NCI-H146 treated with DMSO at 0.1 percent for 48 hours (cell line): ENCODE measurements around the gene SSBP1.
"Not testable (repeated sequence)": the region's sequence is repeated elsewhere in the genome, so short reads cannot be mapped to it uniquely, and the experiment has no call there.

Experiments used
- DNase-seq: peaks from one replicate; lab custom pipeline; 2025; ENCODE audit not compliant: unreplicated experiment; lab: John Stamatoyannopoulos, UW

The SSBP1 gene

GRCh38 chr7:141709318-141709717 lies 28.8 kb upstream of the SSBP1 start:
- DNase-seq: peak; percentile 48

DNA sequence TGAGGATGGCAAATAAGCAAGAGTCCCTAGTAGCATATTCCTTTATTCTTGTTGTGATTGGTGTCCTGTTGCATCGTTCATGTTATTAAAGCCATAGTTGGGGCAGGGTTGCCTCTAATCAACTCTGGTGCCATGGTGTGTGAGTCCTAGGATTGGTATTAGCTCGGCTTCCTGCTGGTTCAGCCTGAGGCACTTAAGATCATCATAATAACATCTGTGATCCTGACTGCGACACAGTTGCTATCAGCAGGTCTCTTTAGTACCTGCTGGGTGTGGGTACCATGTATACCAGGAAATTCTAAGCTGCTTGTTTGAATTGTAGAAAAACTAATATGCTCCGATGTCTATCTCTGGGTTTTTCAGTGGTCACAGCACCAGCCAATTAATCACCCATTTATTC lies 28.4 kb upstream of the SSBP1 start:
- DNase-seq: peak; percentile 89

DNA sequence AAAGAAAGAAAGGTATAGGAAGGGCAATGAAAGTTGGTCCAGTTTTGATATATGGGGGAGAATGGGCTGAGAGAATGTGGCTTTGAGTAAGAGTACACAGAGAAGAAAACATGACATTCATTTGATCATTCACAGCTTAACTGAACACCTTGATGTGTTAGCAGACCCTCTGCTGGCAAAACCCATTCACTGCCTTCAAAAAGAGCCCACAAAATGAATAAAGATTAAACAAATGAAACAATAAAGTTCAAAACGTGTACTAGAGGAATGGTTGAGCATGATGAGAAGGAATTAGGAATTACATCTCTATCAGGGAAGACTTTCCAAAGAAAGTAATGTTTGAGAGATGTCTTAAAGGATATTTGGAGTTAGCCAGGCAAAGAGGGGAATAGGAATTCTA lies 27.9 kb upstream of the SSBP1 start:
- no peak for DNase-seq

DNA sequence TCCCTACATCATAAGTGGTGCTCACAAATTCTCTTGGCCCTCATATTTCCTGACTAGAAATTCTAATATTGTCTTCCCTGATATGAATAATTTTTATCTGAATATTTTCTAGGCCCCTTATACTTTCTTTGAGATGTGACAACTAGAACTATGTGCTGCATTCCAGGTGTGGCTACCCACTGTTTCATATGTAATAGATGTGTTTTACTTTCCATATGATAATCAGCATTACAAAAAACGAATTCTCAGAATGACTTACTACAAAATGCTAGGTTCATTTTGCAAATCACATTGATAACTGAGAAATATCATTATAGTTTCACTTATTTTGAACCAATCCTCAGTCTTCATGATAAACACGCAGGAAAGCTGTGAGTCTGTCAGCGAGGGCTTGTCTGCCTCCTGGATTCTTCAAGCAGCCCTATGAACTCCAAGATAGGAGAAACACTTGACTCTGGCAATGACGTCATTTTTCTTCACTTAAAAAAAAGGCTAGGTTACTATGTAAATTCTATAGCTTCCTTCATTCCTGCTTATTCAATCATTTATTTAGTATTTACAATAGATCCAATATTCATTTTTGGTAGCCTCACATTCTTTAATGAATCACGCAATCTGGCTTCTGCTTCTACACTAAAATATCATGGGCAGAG lies 25.4 kb upstream of the SSBP1 start:
- no peak for DNase-seq

GRCh38 chr7:141713890-141714289 lies 24.3 kb upstream of the SSBP1 start:
- DNase-seq: no peak

- no peak for DNase-seq
Observed at GRCh38 chr7:141714571-141714970, 23.6 kb upstream of the SSBP1 start.

- DNase-seq: no peak
Observed at GRCh38 chr7:141715018-141715417, 23.1 kb upstream of the SSBP1 start.

DNA sequence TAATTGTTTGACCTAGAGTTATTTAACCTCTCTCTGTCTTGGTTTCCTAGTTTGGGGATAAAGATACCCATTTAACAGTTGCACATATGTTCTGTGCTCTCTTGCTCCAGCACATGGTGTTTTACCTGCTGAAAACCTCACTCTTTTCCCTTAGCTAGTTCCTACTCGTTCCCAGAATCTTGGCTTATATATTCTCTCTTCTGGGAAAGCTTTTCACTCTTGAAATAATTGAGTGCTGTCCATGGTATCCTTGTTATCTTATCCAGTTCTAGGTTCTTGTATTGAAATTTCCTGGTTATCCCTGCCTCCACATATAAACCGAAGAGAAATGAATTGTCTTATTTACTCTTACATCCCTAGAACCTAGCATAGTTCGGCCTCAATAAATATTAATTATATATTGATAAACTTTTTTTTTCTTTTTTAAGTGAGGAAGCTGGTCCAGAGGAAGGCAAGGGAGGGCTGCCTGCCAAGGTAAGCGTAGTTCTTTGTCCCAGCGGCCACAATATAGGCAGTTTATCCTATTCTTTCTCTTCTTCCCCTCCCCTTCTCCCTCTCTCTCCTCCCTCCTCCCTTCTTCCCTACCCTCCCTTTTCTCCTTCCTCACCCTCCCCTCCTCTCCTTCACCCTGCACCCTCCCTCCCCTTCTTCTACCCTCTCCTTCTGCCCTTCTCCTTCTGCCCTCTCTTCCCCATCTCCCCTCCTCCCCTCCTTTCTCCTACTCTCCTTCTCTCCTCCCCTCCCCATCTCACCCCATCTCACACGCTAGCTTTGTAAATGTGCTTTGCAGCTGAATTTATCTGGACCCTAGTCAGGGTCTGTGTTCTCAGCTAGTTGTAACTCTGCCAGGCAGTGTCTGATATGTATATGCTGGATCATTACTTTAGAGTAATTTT lies 22.1 kb upstream of the SSBP1 start:
- no peak for DNase-seq

DNA sequence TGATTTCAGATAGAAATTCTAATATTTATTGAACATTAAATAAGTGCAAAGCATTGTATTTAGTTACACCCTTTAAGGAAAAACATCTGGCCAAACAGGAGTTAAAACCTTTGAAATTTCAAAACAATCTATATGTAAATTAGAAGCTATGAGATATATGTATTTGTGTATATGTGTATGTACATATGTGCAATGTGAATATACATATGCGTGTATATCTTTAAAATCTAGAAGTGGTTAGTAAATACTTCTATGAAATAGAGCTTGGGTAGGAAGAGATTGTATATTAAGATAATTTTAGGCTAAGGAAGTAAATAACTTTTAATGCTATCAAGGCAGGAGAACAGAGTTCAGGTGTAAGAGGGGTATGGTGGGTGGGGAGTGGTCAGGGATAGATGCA lies 20.7 kb upstream of the SSBP1 start:
- no peak for DNase-seq

GRCh38 chr7:141722529-141722928 lies 15.6 kb upstream of the SSBP1 start:
- DNase-seq: no peak

DNA sequence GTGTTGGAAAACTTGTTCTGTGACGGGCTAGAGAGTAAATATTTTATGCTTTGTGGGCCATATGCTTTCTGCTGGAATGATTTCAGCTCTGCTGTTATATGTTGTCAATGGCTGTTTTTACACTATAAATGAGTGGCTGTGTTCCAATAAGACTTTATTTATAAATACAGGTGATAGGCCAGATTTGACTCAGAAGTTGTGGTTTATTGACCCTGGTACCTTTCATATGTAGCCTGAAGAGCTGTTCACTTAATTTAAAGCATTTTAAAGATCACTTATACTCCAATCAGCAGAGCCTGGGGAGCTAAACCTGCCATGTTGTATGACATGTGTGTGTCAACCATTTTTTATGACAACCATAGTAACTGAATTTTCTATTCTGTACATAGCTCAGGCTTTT lies 9.1 kb upstream of the SSBP1 start:
- no peak for DNase-seq

- DNase-seq: no peak
Observed at GRCh38 chr7:141731476-141732149, 6.5 kb upstream of the SSBP1 start.

- peak; percentile 49 for DNase-seq
Observed at GRCh38 chr7:141737118-141737835, 881 bp upstream of the SSBP1 start.

DNA sequence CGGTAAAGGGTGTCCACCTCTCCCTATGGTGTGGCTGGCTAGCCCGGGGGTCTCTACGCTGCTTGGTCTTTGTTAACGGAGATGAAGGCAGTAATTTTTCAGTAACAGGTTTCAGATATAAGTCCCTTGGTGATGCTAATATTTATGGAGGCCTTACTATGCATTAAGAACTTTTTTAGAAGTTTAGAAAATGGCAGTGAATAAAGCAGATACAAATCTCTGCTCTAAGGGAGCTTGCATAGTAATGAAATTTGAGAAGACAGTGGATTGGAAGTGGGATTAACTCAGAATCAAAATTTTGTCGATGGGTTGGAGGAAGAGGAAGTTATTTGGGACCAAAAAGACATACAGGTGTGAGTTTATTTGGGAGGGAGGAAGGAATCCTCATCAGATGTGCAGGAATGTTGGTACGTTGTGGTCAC lies 445 bp downstream of the SSBP1 start:
- DNase-seq: no peak

GRCh38 chr7:141739250-141739649 lies 1.1 kb downstream of the SSBP1 start:
- DNase-seq: no peak

GRCh38 chr7:141742229-141742628 lies 4.1 kb downstream of the SSBP1 start:
- no peak for DNase-seq

DNA sequence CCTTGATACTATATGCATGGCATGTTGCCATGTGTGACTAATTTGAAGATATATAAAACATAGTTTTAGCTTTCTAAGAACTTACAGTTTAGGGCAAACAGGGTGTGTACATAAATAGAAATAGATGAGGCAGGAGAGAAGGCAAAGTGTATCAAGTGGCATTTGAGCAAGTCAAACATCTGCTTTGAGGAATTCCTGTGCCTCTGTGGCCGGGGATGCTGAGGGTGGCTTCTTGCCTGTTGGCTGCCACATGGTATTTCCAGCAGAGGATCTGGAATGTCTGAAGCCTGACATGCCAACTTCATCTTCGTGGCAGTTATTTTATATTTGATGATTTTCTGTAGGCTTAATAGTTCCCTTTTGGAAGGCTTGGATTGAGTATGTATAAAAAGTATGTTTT lies 6.0 kb downstream of the SSBP1 start:
- DNase-seq: no peak

GRCh38 chr7:141748396-141748795 lies 10.2 kb downstream of the SSBP1 start:
- no peak for DNase-seq

GRCh38 chr7:141751904-141752303 lies 13.7 kb downstream of the SSBP1 start:
- not testable (repeated sequence) for DNase-seq

GRCh38 chr7:141752634-141753033 lies 14.5 kb downstream of the SSBP1 start:
- DNase-seq: no peak

GRCh38 chr7:141754939-141755338 lies 16.8 kb downstream of the SSBP1 start:
- no peak for DNase-seq
